Liver (tissue), 3 donors: ENCODE results near the gene DRGX.

Source experiments
- CTCF ChIP-seq: fragments of 150-350 bp; IDR thresholded peaks from 2 replicates; pipeline ENCODE4 v1.5.1; 2017; ENCODE audit warnings: improper control_type of control experiment, low read depth, low read length; ENCODE audit not compliant: missing input control
- EGR1 ChIP-seq, 2 donors: IDR thresholded peaks; 2 replicates each; pipeline ENCODE4 v1.6.1; 2016 to 2018; ENCODE audit warnings: antibody characterized with exemption in 2 of 2, low read depth in 2 of 2
- FOXA1 ChIP-seq: IDR thresholded peaks from 2 replicates; pipeline ENCODE4 v1.6.1; 2016; ENCODE audit warnings: antibody characterized with exemption
- GABPA ChIP-seq, 2 donors: IDR thresholded peaks in 1 of 2; conservative IDR thresholded peaks in 1 of 2; 2 replicates each; pipeline ENCODE4 v1.6.1; 2016; ENCODE audit warnings: antibody characterized with exemption in 2 of 2, mild to moderate bottlenecking in 1 of 2, moderate library complexity in 1 of 2
- JUND ChIP-seq, 2 donors: IDR thresholded peaks; 2 replicates each; pipeline ENCODE4 v1.6.1; 2016; ENCODE audit warnings: antibody characterized with exemption in 2 of 2
- NR2F2 ChIP-seq: IDR thresholded peaks from 2 replicates; pipeline ENCODE4 v1.6.1; 2016; ENCODE audit warnings: antibody characterized with exemption
- RAD21 ChIP-seq, 2 donors: IDR thresholded peaks; 2 replicates each; pipeline ENCODE4 v1.6.1; 2016; ENCODE audit warnings: antibody characterized with exemption in 2 of 2, mild to moderate bottlenecking in 2 of 2
- REST ChIP-seq: IDR thresholded peaks from 2 replicates; pipeline ENCODE4 v1.6.1; 2016; ENCODE audit warnings: antibody characterized with exemption, mild to moderate bottlenecking
- SP1 ChIP-seq: IDR thresholded peaks from 2 replicates; pipeline ENCODE4 v1.6.1; 2018; ENCODE audit warnings: antibody characterized with exemption, mild to moderate bottlenecking
- TAF1 ChIP-seq: conservative IDR thresholded peaks from 2 replicates; pipeline ENCODE4 v1.6.1; 2016; ENCODE audit warnings: antibody characterized with exemption, mild to moderate bottlenecking
- YY1 ChIP-seq: IDR thresholded peaks from 2 replicates; pipeline ENCODE4 v1.6.1; 2016; ENCODE audit warnings: antibody characterized with exemption, mild to moderate bottlenecking
- ZBTB33 ChIP-seq: IDR thresholded peaks from 2 replicates; pipeline ENCODE4 v1.6.1; 2016; ENCODE audit warnings: antibody characterized with exemption
- TF ChIP-seq, protein P1 (sequence below): IDR thresholded peaks from 2 replicates; pipeline ENCODE4 v1.6.1; 2016; ENCODE audit warnings: antibody characterized with exemption
- donor health status: healthy.
- donor health status: healthy.

- TF ChIP-seq CTCF (no peak), EGR1 (IDR thresholded peaks at IDR 0.05; ENCODE audit: low read depth in 2 of 2) (no peak), RAD21 (IDR thresholded peaks at IDR 0.05) (no peak), FOXA1 (no peak), JUND (IDR thresholded peaks at IDR 0.05) (no peak), REST (no peak), SP1 (no peak), YY1 (no peak), ZBTB33 (no peak), TAF1 (no peak), GABPA (IDR thresholded peaks at IDR 0.05 in 1 of 2, conservative IDR thresholded peaks at IDR 0.05 in 1 of 2) (no peak), NR2F2 (no peak)
- TF ChIP-seq, protein P1, sequence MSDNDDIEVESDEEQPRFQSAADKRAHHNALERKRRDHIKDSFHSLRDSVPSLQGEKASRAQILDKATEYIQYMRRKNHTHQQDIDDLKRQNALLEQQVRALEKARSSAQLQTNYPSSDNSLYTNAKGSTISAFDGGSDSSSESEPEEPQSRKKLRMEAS, result no peak
Observed at GRCh38 chr10:49357910-49358309, 38.0 kb downstream of the DRGX start.
